Urinary bladder (tissue), 4 donors: Measurements from ENCODE around the gene ERBIN. TPM values are rescaled to one million over a fixed set of nuclear protein-coding genes. Genes with fewer than 3 reads are reported as not detected.
"Not testable (repeated sequence)": the region's sequence is repeated elsewhere in the genome, so short reads cannot be mapped to it uniquely, and the experiment has no call there.

ENCODE experiments used
- DNase-seq: peaks from one replicate; pipeline ENCODE4 v3.0.0-alpha.2; 2015; ENCODE audit errors: extremely low spot score
- H3K27ac ChIP-seq: one replicate; pipeline ENCODE4 v1.5.1; 2013; ENCODE audit warnings: low read depth, mild to moderate bottlenecking, moderate library complexity
- H3K36me3 ChIP-seq: one replicate; pipeline ENCODE4 v1.6.1; 2013; ENCODE audit warnings: mild to moderate bottlenecking, moderate library complexity; ENCODE audit not compliant: insufficient read depth
- H3K4me1 ChIP-seq: one replicate; pipeline ENCODE4 v1.6.1; 2013; ENCODE audit warnings: mild to moderate bottlenecking, moderate library complexity; ENCODE audit not compliant: insufficient read depth
- H3K4me3 ChIP-seq: one replicate; pipeline ENCODE4 v1.5.1; 2013; ENCODE audit warnings: low read depth, low read length
- WGBS: extraction: QIAGEN DNeasy Blood & Tissue Kit; methylation state at CpG from one replicate; pipeline ENCODE4 v1.1.7; 2013; 5-methylcytosine and 5-hydroxymethylcytosine counted together
- polyA plus RNA-seq: library from polyadenylated mRNA; stranded (reverse); fragments of 200-250 nt; gene quantifications from one replicate; pipeline ENCODE4 v1.2.3, GENCODE V29; 2013
- total RNA-seq: library from RNA; depleted of rRNA; stranded (reverse); fragments of >200 nt; gene quantifications from one replicate; pipeline ENCODE4 v1.2.3, GENCODE V29; 2014
- donor health status: healthy with polysubstance abuse.
- donor health status: healthy.

The ERBIN gene
- total and polyA plus RNA-seq, 2 donors: 22.3 to 225 TPM

- H3K4me3 ChIP-seq, H3K4me1 ChIP-seq, DNase-seq, H3K27ac ChIP-seq, H3K36me3 ChIP-seq: not testable (repeated sequence)
- over 99% methylated on average over 30 of the region's 30 CpGs for WGBS
Measured at GRCh38 chr5:65957703-65958102, 31.3 kb downstream of the ERBIN start.

GRCh38 chr5:65961633-65962032, 35.3 kb downstream of the ERBIN start:
- no peak overlapping the region for H3K27ac ChIP-seq

GRCh38 chr5:65967288-65968066, 41.1 kb downstream of the ERBIN start:
- H3K4me1 ChIP-seq: peaks cover 2% of the 10 kb centered on the region
- peaks cover 1% of the 10 kb centered on the region for H3K36me3 ChIP-seq
- no peak overlapping the region for H3K27ac ChIP-seq
- no peak overlapping the region for H3K4me3 ChIP-seq
- WGBS: 78% methylated on average over 7 of the region's 7 CpGs
- no peak for DNase-seq

More at GRCh38 chr5:65961633-65962032, 35.3 kb downstream of the ERBIN start:
- Histone ChIP-seq H3K36me3 (no peaks in the 10 kb centered on the region), H3K4me1 (no peaks in the 10 kb centered on the region), H3K4me3 (no peak overlapping the region)
- DNase-seq: no peak

- Histone ChIP-seq H3K4me3 (no peak overlapping the region), H3K36me3 (peaks cover 1% of the 10 kb centered on the region), H3K4me1 (peaks cover 2% of the 10 kb centered on the region), H3K27ac (no peak overlapping the region)
- no peak for DNase-seq
- WGBS: 56% methylated on average over 2 of the region's 2 CpGs
Measured at GRCh38 chr5:65969539-65970393, 43.4 kb downstream of the ERBIN start.

- Histone ChIP-seq H3K36me3 (peaks cover 1% of the 10 kb centered on the region), H3K4me3 (no peak overlapping the region), H3K4me1 (peaks cover 2% of the 10 kb centered on the region), H3K27ac (no peak overlapping the region)
- no peak for DNase-seq
- WGBS: 66% methylated on average over 7 of the region's 7 CpGs
Measured at GRCh38 chr5:65970481-65971367, 44.3 kb downstream of the ERBIN start.

- no peak for DNase-seq
- Histone ChIP-seq H3K4me1 (peaks cover 2% of the 10 kb centered on the region), H3K27ac (no peak overlapping the region), H3K36me3 (peaks cover 1% of the 10 kb centered on the region), H3K4me3 (no peak overlapping the region)
- whole genome bisulfite sequencing: 92% methylated on average over 3 of the region's 3 CpGs
Measured at GRCh38 chr5:65971643-65972042, 45.3 kb downstream of the ERBIN start.

GRCh38 chr5:65972896-65973295, 46.5 kb downstream of the ERBIN start:
- H3K4me1 ChIP-seq, H3K4me3 ChIP-seq, DNase-seq, H3K36me3 ChIP-seq, H3K27ac ChIP-seq: not testable (repeated sequence)
- 96% methylated on average over 3 of the region's 3 CpGs for WGBS

- no peak for DNase-seq
- WGBS: 85% methylated on average over 3 of the region's 3 CpGs
- H3K4me3 ChIP-seq: no peak overlapping the region
- no peaks in the 10 kb centered on the region for H3K36me3 ChIP-seq
- no peak overlapping the region for H3K27ac ChIP-seq
- no peaks in the 10 kb centered on the region for H3K4me1 ChIP-seq
Measured at GRCh38 chr5:65978251-65978650, 51.9 kb downstream of the ERBIN start.

GRCh38 chr5:65981548-65981947, 55.2 kb downstream of the ERBIN start:
- peaks cover 2% of the 10 kb centered on the region for H3K4me1 ChIP-seq
- WGBS: 74% methylated on average over 1 of the region's 1 CpG
- H3K27ac ChIP-seq: no peak overlapping the region
- no peak overlapping the region for H3K4me3 ChIP-seq
- no peaks in the 10 kb centered on the region for H3K36me3 ChIP-seq
- no peak for DNase-seq

- Histone ChIP-seq H3K27ac (no peak overlapping the region), H3K36me3 (no peaks in the 10 kb centered on the region), H3K4me1 (peaks cover 2% of the 10 kb centered on the region), H3K4me3 (no peak overlapping the region)
- DNase-seq: no peak
- 87% methylated on average over 3 of the region's 3 CpGs for WGBS
Measured at GRCh38 chr5:65981969-65982619, 55.7 kb downstream of the ERBIN start.

- H3K27ac ChIP-seq: no peak overlapping the region
- 95% methylated on average over 1 of the region's 1 CpG for WGBS
- no peak for DNase-seq
- peaks cover 2% of the 10 kb centered on the region for H3K4me1 ChIP-seq
- H3K4me3 ChIP-seq: no peak overlapping the region
- H3K36me3 ChIP-seq: no peaks in the 10 kb centered on the region
Measured at GRCh38 chr5:65982635-65983034, 56.3 kb downstream of the ERBIN start.

- Histone ChIP-seq H3K36me3 (no peaks in the 10 kb centered on the region), H3K27ac (no peak overlapping the region), H3K4me3 (no peak overlapping the region), H3K4me1 (peaks cover 2% of the 10 kb centered on the region)
- 92% methylated on average over 10 of the region's 10 CpGs for WGBS
- no peak for DNase-seq
Measured at GRCh38 chr5:65984098-65984885, 57.9 kb downstream of the ERBIN start.
